CD4-positive, alpha-beta T cell treated with Interleukin-15 for 1 hour (primary cell): ENCODE data around the gene TMEM121.
"Not testable (repeated sequence)": the region's sequence is repeated elsewhere in the genome, so short reads cannot be mapped to it uniquely, and the experiment has no call there.

ENCODE experiments used
- DNase-seq: peaks from one replicate; pipeline ENCODE4 v3.0.0-alpha.2; 2020

Gene TMEM121

DNA sequence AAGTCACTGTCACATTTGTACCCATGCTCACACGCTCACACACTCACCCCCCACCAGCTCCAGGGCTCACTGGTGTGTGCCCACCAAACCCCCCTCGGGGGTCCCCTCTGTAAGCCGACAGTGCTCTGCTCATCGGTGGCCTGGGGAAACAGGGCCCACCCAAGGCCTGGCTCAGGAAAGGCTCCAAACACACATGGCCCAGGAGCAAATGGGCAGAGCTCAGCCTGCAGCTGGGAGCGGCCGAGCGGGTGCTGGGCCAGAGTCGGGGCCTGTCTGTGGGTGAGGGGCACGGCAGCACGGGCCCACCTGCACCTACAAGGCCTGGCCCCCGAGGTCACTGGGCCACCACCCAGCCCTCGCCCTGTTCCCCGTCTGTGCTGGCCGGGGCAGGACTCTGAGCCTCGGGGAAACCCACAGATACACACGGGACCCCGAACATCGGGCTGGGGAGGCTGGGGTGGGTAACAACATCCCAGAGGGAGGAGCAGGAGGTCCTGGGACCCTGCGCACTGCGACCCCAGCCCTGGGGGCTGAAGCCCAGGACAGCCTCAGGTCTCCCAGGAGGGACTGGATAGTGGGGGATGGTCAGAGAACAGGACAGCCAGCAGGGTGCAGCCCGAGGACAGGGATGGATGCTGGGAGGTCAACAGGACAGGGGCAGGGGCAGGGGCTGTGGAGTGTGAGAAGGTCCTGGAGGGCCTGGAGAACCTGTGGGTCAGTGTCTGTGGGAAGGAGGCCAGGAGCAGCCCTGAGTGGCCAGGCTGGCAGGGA is 45.0 kb downstream of the TMEM121 start:
- not testable (repeated sequence) for DNase-seq

DNA sequence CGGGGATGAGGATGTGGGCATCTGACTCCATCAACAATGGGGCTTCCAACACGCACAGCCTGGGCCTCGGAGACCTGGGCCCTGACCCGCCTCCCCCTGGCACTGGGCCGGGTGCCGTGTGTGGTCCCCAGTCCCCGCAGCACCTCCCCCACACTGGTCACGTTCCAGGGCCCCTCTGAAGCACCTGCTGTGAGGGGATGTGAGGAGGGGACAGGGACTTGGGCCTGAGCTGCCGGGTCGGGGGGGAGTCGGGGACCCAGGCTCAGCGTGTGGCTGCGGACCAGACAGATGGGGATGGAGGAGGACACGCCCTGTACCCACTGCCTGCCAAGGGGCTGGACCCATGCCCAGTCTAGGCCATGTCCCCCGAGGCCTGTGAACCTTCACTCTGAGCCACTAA is 45.7 kb downstream of the TMEM121 start:
- DNase-seq = peak; percentile 52

DNA sequence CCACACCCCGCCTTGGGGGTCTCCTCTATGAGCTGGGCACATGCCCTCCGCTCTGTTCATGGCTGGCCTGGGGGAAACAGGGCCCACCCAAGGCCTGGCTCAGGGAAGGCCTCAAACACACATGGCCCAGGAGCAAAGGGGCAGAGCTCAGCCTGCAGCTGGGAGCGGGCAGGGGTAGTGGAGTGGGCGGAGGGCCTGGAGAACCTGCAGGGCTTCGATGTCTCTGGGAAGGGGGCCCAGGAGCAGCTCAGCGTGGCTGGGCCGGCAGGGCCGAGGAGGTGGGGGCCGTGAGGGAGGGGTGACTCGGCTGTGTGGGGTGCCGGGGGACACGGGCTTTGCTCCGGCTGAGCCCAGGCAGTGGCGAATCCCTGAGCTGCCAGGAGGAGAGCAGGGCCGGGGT is 47.5 kb downstream of the TMEM121 start:
- DNase-seq = not testable (repeated sequence)

DNA sequence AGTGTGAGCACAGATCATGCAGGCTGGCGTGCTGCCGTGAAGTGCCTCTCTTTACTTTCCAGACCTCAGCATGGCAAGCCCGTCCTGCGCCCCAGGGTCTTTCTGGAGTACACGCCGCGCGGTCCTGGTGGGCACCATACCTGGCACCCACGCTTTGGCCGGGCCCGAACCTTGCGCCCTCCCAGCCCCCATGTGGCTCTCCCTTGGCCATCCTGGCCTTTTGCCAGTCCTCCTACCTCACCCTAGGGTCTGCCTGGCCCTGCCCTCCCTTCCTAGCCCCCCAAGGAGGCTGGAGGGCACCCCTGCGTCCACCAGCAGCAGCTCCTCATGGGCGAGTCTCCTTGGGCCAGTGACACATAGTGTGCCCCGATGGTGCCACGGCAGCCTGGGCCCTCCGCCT is 48.0 kb downstream of the TMEM121 start:
- DNase-seq = not testable (repeated sequence)

DNA sequence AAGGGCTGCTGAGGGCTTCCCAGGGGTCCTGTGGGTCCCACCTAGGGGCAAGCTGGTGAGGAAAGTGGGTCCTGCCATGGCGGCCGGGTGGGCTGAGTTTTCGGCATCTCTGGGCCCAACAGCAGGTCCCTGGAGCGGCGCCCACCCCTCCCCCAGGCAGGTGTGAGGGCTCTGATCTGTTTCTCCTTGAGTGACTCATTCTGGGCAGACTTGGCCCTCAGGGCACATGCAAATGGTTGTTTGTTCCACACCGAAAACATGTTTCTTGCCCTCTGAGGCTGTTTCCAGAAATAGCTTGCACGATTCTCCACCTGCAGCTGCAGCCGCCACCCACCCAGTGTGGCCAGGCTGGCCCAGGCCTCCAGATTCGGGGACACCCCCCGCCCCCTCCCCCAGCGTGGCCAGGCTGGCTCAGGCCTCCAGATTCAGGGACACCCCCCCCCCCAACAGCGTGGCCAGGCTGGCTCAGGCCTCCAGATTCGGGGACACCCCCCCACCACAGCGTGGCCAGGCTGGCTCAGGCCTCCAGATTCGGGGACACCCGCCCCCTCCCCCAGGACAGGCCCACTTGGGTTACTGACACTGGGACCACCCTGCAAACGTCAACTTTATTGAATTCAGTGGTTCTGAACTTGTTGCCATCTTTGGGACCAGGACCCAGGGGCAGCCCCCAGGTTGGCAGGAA is 48.8 kb downstream of the TMEM121 start:
- DNase-seq = not testable (repeated sequence)

DNA sequence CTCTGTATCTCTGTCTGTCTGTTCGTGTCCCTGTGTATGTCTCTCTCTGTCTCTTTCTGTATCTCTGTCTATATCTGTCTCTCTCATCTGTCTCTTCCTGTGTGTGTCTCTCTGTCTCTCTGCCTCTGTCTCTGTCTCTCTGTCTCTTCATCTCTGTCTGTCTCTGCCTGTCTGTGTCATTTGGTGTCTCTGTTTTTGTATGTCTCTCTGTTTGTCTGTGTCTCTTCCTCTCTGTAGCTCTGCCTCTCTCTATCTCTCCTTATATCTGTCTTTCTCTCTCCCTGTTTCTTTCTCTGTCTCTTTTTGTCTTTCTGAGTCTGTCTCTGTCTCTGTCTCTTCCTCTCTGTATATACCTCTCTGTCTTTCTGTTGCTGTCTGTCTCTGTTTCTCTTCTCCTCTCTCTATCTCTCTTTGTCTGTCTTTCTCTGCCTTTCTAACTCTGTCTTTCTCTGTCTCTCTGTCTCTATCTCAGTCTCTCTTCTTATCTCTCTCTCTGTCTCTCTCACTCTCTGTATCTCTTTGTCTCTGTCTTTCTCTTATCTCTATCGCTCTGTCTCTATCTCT is 50.2 kb downstream of the TMEM121 start:
- no peak for DNase-seq

DNA sequence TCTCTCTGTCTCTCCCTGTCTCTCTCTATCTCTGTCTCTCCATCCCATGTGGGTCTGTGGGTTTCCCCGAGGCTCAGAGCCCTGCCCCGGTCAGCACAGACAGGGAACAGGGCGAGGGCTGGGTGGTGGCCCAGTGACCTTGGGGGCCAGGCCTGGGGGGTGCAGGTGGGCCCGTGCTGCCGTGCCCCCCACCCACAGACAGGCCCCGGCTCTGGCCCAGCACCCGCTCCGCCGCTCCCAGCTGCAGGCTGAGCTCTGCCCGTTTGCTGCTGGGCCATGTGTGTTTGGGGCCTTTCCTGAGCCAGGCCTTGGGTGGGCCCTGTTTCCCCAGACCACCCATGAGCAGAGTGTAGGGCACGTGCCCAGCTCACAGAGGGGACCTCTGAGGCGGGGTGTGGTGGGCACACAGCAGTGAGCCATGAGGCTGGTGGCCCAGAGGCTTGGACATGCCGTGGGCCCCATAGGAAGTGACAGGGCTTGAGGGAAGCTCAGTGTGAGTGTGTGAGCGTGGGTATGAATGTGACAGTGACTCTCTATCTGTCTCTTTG is 51.0 kb downstream of the TMEM121 start:
- no peak for DNase-seq

DNA sequence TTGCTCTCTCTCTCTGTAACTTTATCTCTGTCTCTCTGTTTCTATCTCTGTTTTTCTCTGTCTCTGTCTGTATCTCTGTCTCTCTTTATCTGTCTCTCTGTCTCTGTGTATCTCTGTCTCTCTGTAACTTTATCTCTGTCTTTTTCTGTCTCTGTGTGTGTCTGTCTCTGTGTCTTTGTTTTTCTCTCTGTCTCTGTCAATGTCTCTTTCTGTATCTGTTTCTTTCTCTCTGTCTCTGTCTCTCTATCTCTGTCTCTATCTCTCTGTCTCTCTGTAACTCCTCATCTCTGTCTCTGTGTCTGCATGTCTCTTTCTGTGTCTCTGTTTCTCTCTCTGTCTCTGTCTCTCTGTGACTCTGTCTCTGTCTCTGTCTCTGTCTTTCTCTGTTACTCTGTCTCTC is 51.7 kb downstream of the TMEM121 start:
- DNase-seq = no peak

DNA sequence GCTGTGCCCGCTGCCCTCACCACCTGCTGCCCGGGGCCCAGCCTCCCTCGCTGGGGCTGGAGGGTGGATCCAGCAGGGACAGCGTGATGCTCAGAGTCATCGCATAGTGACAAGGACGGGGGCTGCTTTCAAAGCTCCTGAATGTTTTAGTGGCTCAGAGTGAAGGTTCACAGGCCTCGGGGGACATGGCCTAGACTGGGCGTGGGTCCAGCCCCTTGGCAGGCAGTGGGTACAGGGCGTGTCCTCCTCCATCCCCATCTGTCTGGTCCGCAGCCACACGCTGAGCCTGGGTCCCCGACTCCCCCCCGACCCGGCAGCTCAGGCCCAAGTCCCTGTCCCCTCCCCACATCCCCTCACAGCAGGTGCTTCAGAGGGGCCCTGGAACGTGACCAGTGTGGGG is 52.8 kb downstream of the TMEM121 start:
- not testable (repeated sequence) for DNase-seq
